Liver (tissue), 9 donors: ENCODE data around the gene CELF2. TPM values are rescaled to one million over a fixed set of nuclear protein-coding genes. Genes with fewer than 3 reads are reported as not detected.

Source experiments
- DNase-seq: peaks from one replicate; pipeline ENCODE4 v3.0.0-alpha.2; 2017; ENCODE audit warnings: low spot score
- H3K27ac ChIP-seq, 2 donors: one replicate each; pipeline ENCODE4 v1.7.0; 2013; ENCODE audit warnings: inconsistent platforms in 2 of 2, low read length in 2 of 2, control low read depth in 1 of 2, low read depth in 1 of 2, mild to moderate bottlenecking in 1 of 2
- H3K27me3 ChIP-seq, 4 donors: one replicate each; pipeline versions ENCODE4 v1.6.1 to v1.7.0; 2013; ENCODE audit warnings: low read length in 3 of 4, inconsistent platforms in 1 of 4, mild to moderate bottlenecking in 1 of 4, moderate library complexity in 1 of 4; ENCODE audit not compliant: control insufficient read depth in 4 of 4, insufficient read depth in 4 of 4
- H3K36me3 ChIP-seq, 4 donors: one replicate each; pipeline versions ENCODE4 v1.6.1 to v1.7.0; 2013; ENCODE audit warnings: low read length in 3 of 4, mild to moderate bottlenecking in 3 of 4, low read depth in 1 of 4, moderate library complexity in 1 of 4; ENCODE audit not compliant: control insufficient read depth in 4 of 4, insufficient read depth in 3 of 4
- H3K4me1 ChIP-seq, 4 donors: one replicate each; pipeline versions ENCODE4 v1.6.1 to v1.7.0; 2013; ENCODE audit warnings: low read length in 3 of 4, mild to moderate bottlenecking in 3 of 4, moderate library complexity in 1 of 4; ENCODE audit not compliant: control insufficient read depth in 4 of 4, insufficient read depth in 4 of 4
- H3K4me3 ChIP-seq, 3 donors: one replicate each; pipeline versions ENCODE4 v1.6.1 to v1.7.0; 2013; ENCODE audit warnings: low read length in 3 of 3, control low read depth in 1 of 3, low read depth in 1 of 3, mild to moderate bottlenecking in 1 of 3
- H3K9ac ChIP-seq, 2 donors: one replicate each; pipeline ENCODE4 v1.7.0; 2013; ENCODE audit warnings: low read length in 2 of 2, mild to moderate bottlenecking in 2 of 2, moderate library complexity in 2 of 2, control low read depth in 1 of 2, low read depth in 1 of 2
- H3K9me3 ChIP-seq, 4 donors: one replicate each; pipeline versions ENCODE4 v1.6.1 to v1.7.0; 2013; ENCODE audit warnings: low read length in 3 of 4; ENCODE audit not compliant: control insufficient read depth in 4 of 4
- EGR1 ChIP-seq, 2 donors: IDR thresholded peaks; 2 replicates each; pipeline ENCODE4 v1.6.1; 2016 to 2018; ENCODE audit warnings: antibody characterized with exemption in 2 of 2, low read depth in 2 of 2
- FOXA1 ChIP-seq: IDR thresholded peaks from 2 replicates; pipeline ENCODE4 v1.6.1; 2016; ENCODE audit warnings: antibody characterized with exemption
- FOXA2 ChIP-seq: IDR thresholded peaks from 2 replicates; pipeline ENCODE4 v1.6.1; 2016; ENCODE audit warnings: antibody characterized with exemption
- GABPA ChIP-seq, 2 donors: IDR thresholded peaks in 1 of 2; conservative IDR thresholded peaks in 1 of 2; 2 replicates each; pipeline ENCODE4 v1.6.1; 2016; ENCODE audit warnings: antibody characterized with exemption in 2 of 2, mild to moderate bottlenecking in 1 of 2, moderate library complexity in 1 of 2
- HNF4A ChIP-seq, 2 donors: conservative IDR thresholded peaks; 2 replicates each; pipeline ENCODE4 v1.6.1; 2016; ENCODE audit warnings: antibody characterized with exemption in 2 of 2, mild to moderate bottlenecking in 2 of 2
- HNF4G ChIP-seq: IDR thresholded peaks from 2 replicates; pipeline ENCODE4 v1.6.1; 2016; ENCODE audit warnings: antibody characterized with exemption
- JUND ChIP-seq, 2 donors: IDR thresholded peaks; 2 replicates each; pipeline ENCODE4 v1.6.1; 2016; ENCODE audit warnings: antibody characterized with exemption in 2 of 2
- NR2F2 ChIP-seq: IDR thresholded peaks from 2 replicates; pipeline ENCODE4 v1.6.1; 2016; ENCODE audit warnings: antibody characterized with exemption
- RAD21 ChIP-seq, 2 donors: IDR thresholded peaks; 2 replicates each; pipeline ENCODE4 v1.6.1; 2016; ENCODE audit warnings: antibody characterized with exemption in 2 of 2, mild to moderate bottlenecking in 2 of 2
- RXRA ChIP-seq, 2 donors: IDR thresholded peaks; 2 replicates each; pipeline ENCODE4 v1.6.1; 2017 to 2018; ENCODE audit warnings: antibody characterized with exemption in 2 of 2, mild to moderate bottlenecking in 1 of 2
- SP1 ChIP-seq: IDR thresholded peaks from 2 replicates; pipeline ENCODE4 v1.6.1; 2018; ENCODE audit warnings: antibody characterized with exemption, mild to moderate bottlenecking
- TAF1 ChIP-seq: conservative IDR thresholded peaks from 2 replicates; pipeline ENCODE4 v1.6.1; 2016; ENCODE audit warnings: antibody characterized with exemption, mild to moderate bottlenecking
- YY1 ChIP-seq: IDR thresholded peaks from 2 replicates; pipeline ENCODE4 v1.6.1; 2016; ENCODE audit warnings: antibody characterized with exemption, mild to moderate bottlenecking
- WGBS: extraction: QIAGEN DNeasy Blood & Tissue Kit; methylation state at CpG from one replicate; pipeline ENCODE4 v1.1.7; 2013; 5-methylcytosine and 5-hydroxymethylcytosine counted together
- polyA plus RNA-seq, 2 donors: library from polyadenylated mRNA; stranded (reverse) in 1 of 2; unstranded in 1 of 2; fragments of 200-250 nt in 1 of 2; fragments of >200 nt in 1 of 2; fragmentation: Nextera tagmentation in 1 of 2; extraction: Ambion mirVana in 1 of 2; gene quantifications; one replicate each; pipeline versions ENCODE4 v1.2.1 to v1.2.3, GENCODE V29; 2013 to 2015
- total RNA-seq, 2 donors: library from RNA; depleted of rRNA; stranded (reverse); fragments of >200 nt; gene quantifications; one replicate each; pipeline ENCODE4 v1.2.3, GENCODE V29; 2014
- TF ChIP-seq, protein P1 (sequence below): IDR thresholded peaks from 2 replicates; pipeline ENCODE4 v1.6.1; 2016; ENCODE audit warnings: antibody characterized with exemption
- TF ChIP-seq, protein P2 (sequence below): fragments of 150-350 bp; IDR thresholded peaks from 2 replicates; pipeline ENCODE4 v1.5.1; 2017; ENCODE audit warnings: improper control_type of control experiment, low read depth, low read length; ENCODE audit not compliant: missing input control
- TF ChIP-seq, protein P3 (sequence below): IDR thresholded peaks from 2 replicates; pipeline ENCODE4 v1.6.1; 2016; ENCODE audit warnings: antibody characterized with exemption
- TF ChIP-seq, protein P4 (sequence below): IDR thresholded peaks from 2 replicates; pipeline ENCODE4 v1.6.1; 2016; ENCODE audit warnings: antibody characterized with exemption, mild to moderate bottlenecking
- TF ChIP-seq, protein P5 (sequence below): IDR thresholded peaks from 2 replicates; pipeline ENCODE4 v1.6.1; 2016; ENCODE audit warnings: antibody characterized with exemption
- donor health status: healthy.
- donor health status: healthy.
- donor health status: healthy.
- donor health status: healthy.
- donor health status: healthy.

Gene CELF2
- total and polyA plus RNA-seq, 4 donors: 1.4 to 8.5 (median 5.6) TPM

DNA sequence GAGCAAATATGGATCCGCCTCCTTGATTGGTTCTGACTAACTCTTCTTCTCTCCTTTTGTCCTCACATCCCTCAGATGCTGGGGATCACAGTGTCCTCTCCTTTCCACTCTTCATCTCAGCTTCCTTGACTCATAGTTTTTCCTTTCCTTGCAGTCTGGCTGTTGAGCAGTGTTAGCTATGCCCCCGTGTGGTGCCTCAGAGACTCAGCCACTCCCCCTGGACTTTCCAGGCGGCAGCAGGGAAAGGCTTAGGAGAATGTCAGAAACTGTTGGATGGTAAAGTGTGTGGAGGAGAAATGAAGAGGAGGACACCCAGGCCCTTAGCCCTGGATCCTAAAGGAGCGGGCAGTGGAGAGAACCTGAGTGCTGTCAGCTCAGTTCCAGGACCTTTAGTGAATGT lies 267.5 kb downstream of the CELF2 start:
- Histone ChIP-seq H3K27ac (no peak overlapping the region), H3K9me3 (no peaks in the 10 kb centered on the region), H3K36me3 (no peaks in the 10 kb centered on the region), H3K4me3 (no peak overlapping the region), H3K9ac (no peak overlapping the region), H3K27me3 (no peaks in the 10 kb centered on the region), H3K4me1 (no peaks in the 10 kb centered on the region)
- 78% methylated on average over 4 of the region's 4 CpGs for WGBS
- TF ChIP-seq, protein P1, sequence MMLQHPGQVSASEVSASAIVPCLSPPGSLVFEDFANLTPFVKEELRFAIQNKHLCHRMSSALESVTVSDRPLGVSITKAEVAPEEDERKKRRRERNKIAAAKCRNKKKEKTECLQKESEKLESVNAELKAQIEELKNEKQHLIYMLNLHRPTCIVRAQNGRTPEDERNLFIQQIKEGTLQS: no peak
- TF ChIP-seq FOXA2 (no peak), GABPA (IDR thresholded peaks at IDR 0.05 in 1 of 2, conservative IDR thresholded peaks at IDR 0.05 in 1 of 2) (no peak), RXRA (IDR thresholded peaks at IDR 0.05) (no peak), RAD21 (IDR thresholded peaks at IDR 0.05) (no peak), YY1 (no peak), NR2F2 (no peak), FOXA1 (no peak), TAF1 (no peak), EGR1 (IDR thresholded peaks at IDR 0.05; ENCODE audit: low read depth in 2 of 2) (no peak), JUND (IDR thresholded peaks at IDR 0.05) (no peak), SP1 (no peak), HNF4G (no peak), HNF4A (conservative IDR thresholded peaks at IDR 0.05) (no peak)
- TF ChIP-seq, protein P2, sequence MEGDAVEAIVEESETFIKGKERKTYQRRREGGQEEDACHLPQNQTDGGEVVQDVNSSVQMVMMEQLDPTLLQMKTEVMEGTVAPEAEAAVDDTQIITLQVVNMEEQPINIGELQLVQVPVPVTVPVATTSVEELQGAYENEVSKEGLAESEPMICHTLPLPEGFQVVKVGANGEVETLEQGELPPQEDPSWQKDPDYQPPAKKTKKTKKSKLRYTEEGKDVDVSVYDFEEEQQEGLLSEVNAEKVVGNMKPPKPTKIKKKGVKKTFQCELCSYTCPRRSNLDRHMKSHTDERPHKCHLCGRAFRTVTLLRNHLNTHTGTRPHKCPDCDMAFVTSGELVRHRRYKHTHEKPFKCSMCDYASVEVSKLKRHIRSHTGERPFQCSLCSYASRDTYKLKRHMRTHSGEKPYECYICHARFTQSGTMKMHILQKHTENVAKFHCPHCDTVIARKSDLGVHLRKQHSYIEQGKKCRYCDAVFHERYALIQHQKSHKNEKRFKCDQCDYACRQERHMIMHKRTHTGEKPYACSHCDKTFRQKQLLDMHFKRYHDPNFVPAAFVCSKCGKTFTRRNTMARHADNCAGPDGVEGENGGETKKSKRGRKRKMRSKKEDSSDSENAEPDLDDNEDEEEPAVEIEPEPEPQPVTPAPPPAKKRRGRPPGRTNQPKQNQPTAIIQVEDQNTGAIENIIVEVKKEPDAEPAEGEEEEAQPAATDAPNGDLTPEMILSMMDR: no peak
- TF ChIP-seq, protein P3, sequence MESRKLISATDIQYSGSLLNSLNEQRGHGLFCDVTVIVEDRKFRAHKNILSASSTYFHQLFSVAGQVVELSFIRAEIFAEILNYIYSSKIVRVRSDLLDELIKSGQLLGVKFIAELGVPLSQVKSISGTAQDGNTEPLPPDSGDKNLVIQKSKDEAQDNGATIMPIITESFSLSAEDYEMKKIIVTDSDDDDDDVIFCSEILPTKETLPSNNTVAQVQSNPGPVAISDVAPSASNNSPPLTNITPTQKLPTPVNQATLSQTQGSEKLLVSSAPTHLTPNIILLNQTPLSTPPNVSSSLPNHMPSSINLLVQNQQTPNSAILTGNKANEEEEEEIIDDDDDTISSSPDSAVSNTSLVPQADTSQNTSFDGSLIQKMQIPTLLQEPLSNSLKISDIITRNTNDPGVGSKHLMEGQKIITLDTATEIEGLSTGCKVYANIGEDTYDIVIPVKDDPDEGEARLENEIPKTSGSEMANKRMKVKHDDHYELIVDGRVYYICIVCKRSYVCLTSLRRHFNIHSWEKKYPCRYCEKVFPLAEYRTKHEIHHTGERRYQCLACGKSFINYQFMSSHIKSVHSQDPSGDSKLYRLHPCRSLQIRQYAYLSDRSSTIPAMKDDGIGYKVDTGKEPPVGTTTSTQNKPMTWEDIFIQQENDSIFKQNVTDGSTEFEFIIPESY: no peak
- TF ChIP-seq, protein P4, sequence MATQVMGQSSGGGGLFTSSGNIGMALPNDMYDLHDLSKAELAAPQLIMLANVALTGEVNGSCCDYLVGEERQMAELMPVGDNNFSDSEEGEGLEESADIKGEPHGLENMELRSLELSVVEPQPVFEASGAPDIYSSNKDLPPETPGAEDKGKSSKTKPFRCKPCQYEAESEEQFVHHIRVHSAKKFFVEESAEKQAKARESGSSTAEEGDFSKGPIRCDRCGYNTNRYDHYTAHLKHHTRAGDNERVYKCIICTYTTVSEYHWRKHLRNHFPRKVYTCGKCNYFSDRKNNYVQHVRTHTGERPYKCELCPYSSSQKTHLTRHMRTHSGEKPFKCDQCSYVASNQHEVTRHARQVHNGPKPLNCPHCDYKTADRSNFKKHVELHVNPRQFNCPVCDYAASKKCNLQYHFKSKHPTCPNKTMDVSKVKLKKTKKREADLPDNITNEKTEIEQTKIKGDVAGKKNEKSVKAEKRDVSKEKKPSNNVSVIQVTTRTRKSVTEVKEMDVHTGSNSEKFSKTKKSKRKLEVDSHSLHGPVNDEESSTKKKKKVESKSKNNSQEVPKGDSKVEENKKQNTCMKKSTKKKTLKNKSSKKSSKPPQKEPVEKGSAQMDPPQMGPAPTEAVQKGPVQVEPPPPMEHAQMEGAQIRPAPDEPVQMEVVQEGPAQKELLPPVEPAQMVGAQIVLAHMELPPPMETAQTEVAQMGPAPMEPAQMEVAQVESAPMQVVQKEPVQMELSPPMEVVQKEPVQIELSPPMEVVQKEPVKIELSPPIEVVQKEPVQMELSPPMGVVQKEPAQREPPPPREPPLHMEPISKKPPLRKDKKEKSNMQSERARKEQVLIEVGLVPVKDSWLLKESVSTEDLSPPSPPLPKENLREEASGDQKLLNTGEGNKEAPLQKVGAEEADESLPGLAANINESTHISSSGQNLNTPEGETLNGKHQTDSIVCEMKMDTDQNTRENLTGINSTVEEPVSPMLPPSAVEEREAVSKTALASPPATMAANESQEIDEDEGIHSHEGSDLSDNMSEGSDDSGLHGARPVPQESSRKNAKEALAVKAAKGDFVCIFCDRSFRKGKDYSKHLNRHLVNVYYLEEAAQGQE: no peak
- TF ChIP-seq, protein P5, sequence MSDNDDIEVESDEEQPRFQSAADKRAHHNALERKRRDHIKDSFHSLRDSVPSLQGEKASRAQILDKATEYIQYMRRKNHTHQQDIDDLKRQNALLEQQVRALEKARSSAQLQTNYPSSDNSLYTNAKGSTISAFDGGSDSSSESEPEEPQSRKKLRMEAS: no peak
- DNase-seq: no peak
